A549 (cell line): ENCODE measurements around the gene SERF2. TPM values are rescaled to one million over a fixed set of nuclear protein-coding genes. Genes with fewer than 3 reads are reported as not detected.
A peak's percentile ranks its signal among the peaks of the same experiment; 100 is the strongest.

ENCODE experiments used
- ATAC-seq, 2 experiments: fragments of 200-7000 bp in 1 of 2; fragments of >200 bp in 1 of 2; cut with Nextera tagmentation in 1 of 2; cut with Tn5 transposase in 1 of 2; 3 replicates each; pipeline versions ENCODE4 v1.8.0 to v1.9.1; 2018 to 2020; ENCODE audit warnings: mild to moderate bottlenecking in 1 of 2, moderate library complexity in 1 of 2
- CTCF ChIA-PET: fragments of 300-600 bp; sonication (Branson Sonifier 250); formaldehyde crosslinking; extraction: SDS; loops from one replicate; lab custom pipeline; 2021; ENCODE audit warnings: antibody characterized with exemption, inconsistent platforms; lab: Yijun Ruan, JAX
- POLR2A ChIA-PET: fragments of 350-600 bp; formaldehyde crosslinking; extraction: SDS; loops from one replicate; lab custom pipeline; 2021; ENCODE audit warnings: antibody characterized with exemption, inconsistent platforms; lab: Yijun Ruan, JAX
- DNase-seq, 2 experiments: peaks; one replicate each; pipeline versions ENCODE4 v3.0.0 to v3.0.0-alpha.2; 2011 to 2016; ENCODE audit warnings: low read depth in 1 of 2, low spot score in 1 of 2
- FAIRE-seq: peaks from 2 replicates; lab custom pipeline; 2011; peaks lifted over from hg19 to GRCh38; lab: Jason Lieb, UNC
- H3K27ac ChIP-seq, 2 experiments: fragments of >200 bp; sonication (Bioruptor Twin); formaldehyde crosslinking; 3 replicates each; pipeline ENCODE4 v1.5.1; 2016 to 2017
- H3K4me1 ChIP-seq: fragments of >200 bp; sonication (Bioruptor Twin); formaldehyde crosslinking; 3 replicates; pipeline ENCODE4 v1.6.1; 2016
- H3K4me2 ChIP-seq: fragments of >200 bp; sonication (Bioruptor Twin); formaldehyde crosslinking; 3 replicates; pipeline ENCODE4 v1.6.1; 2016
- H3K4me3 ChIP-seq: fragments of >200 bp; sonication (Bioruptor Twin); formaldehyde crosslinking; 3 replicates; pipeline ENCODE4 v1.5.1; 2016
- H3K9me3 ChIP-seq: fragments of >200 bp; sonication (Bioruptor Twin); formaldehyde crosslinking; 3 replicates; pipeline ENCODE4 v1.6.1; 2016
- CBX2 ChIP-seq: fragments of 200-600 bp; sonication (generic); IDR thresholded peaks from 2 replicates; pipeline ENCODE4 v1.6.1; 2016; ENCODE audit warnings: low read depth, mild to moderate bottlenecking, borderline replicate concordance
- CBX8 ChIP-seq: fragments of 200-600 bp; sonication (generic); IDR thresholded peaks from 2 replicates; pipeline ENCODE4 v1.6.1; 2016
- CTCF ChIP-seq: fragments of >200 bp; sonication (Bioruptor Twin); formaldehyde crosslinking; IDR thresholded peaks from 3 replicates; pipeline ENCODE4 v1.5.1; 2016
- E2F6 ChIP-seq: IDR thresholded peaks from 2 replicates; pipeline ENCODE4 v1.6.1; 2012; ENCODE audit warnings: low read depth, borderline replicate concordance
- EHF ChIP-seq: fragments of 250-450 bp; sonication (Bioruptor Pico); IDR thresholded peaks from 2 replicates; pipeline ENCODE4 v1.5.0; 2020; ENCODE audit warnings: mild to moderate bottlenecking
- EHMT2 ChIP-seq: fragments of 200-600 bp; sonication (generic); IDR thresholded peaks from 2 replicates; pipeline ENCODE4 v1.6.1; 2016; ENCODE audit warnings: antibody characterized with exemption, low read depth, mild to moderate bottlenecking, moderate library complexity
- ELK1 ChIP-seq: fragments of 150-350 bp; IDR thresholded peaks from 2 replicates; pipeline ENCODE4 v1.6.1; 2014; ENCODE audit warnings: low read depth, mild to moderate bottlenecking, low read length
- ESRRA ChIP-seq: fragments of 150-350 bp; IDR thresholded peaks from 2 replicates; pipeline ENCODE4 v1.6.1; 2014; ENCODE audit warnings: mild to moderate bottlenecking, low read length, borderline replicate concordance
- FOSB ChIP-seq: fragments of 250-450 bp; sonication (Bioruptor Pico); IDR thresholded peaks from 2 replicates; pipeline ENCODE4 v1.5.0; 2020; ENCODE audit warnings: mild to moderate bottlenecking, moderate library complexity
- FOXS1 ChIP-seq: fragments of 250-450 bp; sonication (Bioruptor Pico); IDR thresholded peaks from 2 replicates; pipeline ENCODE4 v1.5.0; 2020; ENCODE audit warnings: mild to moderate bottlenecking, moderate library complexity
- JUNB ChIP-seq: fragments of >200 bp; sonication (Bioruptor Twin); formaldehyde crosslinking; IDR thresholded peaks from 2 replicates; pipeline ENCODE4 v1.6.1; 2016
- MAFK ChIP-seq: fragments of 450-650 bp; IDR thresholded peaks from 2 replicates; pipeline ENCODE4 v1.6.1; 2014; ENCODE audit not compliant: partially characterized antibody
- MAX ChIP-seq: IDR thresholded peaks from 2 replicates; pipeline ENCODE4 v1.6.1; 2012
- MYC ChIP-seq: IDR thresholded peaks from 2 replicates; pipeline ENCODE4 v1.6.1; 2012; ENCODE audit warnings: mild to moderate bottlenecking, inconsistent platforms, low read length, improper control_type of control experiment, borderline replicate concordance
- POLR2A ChIP-seq: IDR thresholded peaks from 2 replicates; pipeline ENCODE4 v1.6.1; 2012; ENCODE audit warnings: mild to moderate bottlenecking, low read length
- RARB ChIP-seq: fragments of 250-450 bp; sonication (Bioruptor Pico); IDR thresholded peaks from 2 replicates; pipeline ENCODE4 v1.8.0; 2021; ENCODE audit warnings: mild to moderate bottlenecking, moderate library complexity
- REST ChIP-seq: fragments of 200-600 bp; sonication (generic); IDR thresholded peaks from 2 replicates; pipeline ENCODE4 v1.6.1; 2016; ENCODE audit warnings: antibody characterized with exemption, mild to moderate bottlenecking, moderate library complexity
- ZSCAN20 ChIP-seq: fragments of 250-450 bp; sonication (Bioruptor Pico); IDR thresholded peaks from 2 replicates; pipeline ENCODE4 v1.8.0; 2022; ENCODE audit warnings: mild to moderate bottlenecking, moderate library complexity
- WGBS: methylation state at CpG from one replicate; pipeline ENCODE4 v1.1.6; 2017; ENCODE audit errors: missing lambda C conversion rate; 5-methylcytosine and 5-hydroxymethylcytosine counted together
- polyA plus RNA-seq, 4 experiments: library from polyadenylated mRNA; depleted of rRNA in 3 of 4; stranded (reverse); fragments of >200 nt; fragmentation: RNase III in 1 of 4; extraction: RNeasy Plus Mini Kit Qiagen cat#74134 plus additional on column Dnase treatment in 1 of 4; gene quantifications; 2 replicates in 3 of 4; 3 replicates in 1 of 4; pipeline ENCODE4 v1.2.3, GENCODE V29; 2011 to 2017

Gene SERF2
- polyA plus RNA-seq, 2 of the 4 experiments (the other 2 are of a cell fraction), result 317 to 569 TPM

GRCh38 chr15:43748376-43748775 is 43.7 kb upstream of the SERF2 start:
- CTCF ChIA-PET, result interaction anchor here (0.6 to 1.1 kb wide), 2 partner anchors 28 to 678 kb away, joined by 3 read pairs; partner anchors contain the start of gene ELL3
- Histone ChIP-seq H3K4me3 (no peak overlapping the region), H3K4me1 (peaks cover 7% of the 10 kb centered on the region; the same call in 1 of the 3 replicates), H3K9me3 (no peaks in the 10 kb centered on the region), H3K4me2 (peak overlapping the region; percentile 81), H3K27ac (0 out of 6 replicates have a peak overlapping the region, but pooled peaks of 1 of the 2 experiments have one; percentile 33)
- no peak for DNase-seq
- no peak for TF ChIP-seq MYC
- TF ChIP-seq FOXS1 (CRISPR knock-in tag), result no peak
- no peak for TF ChIP-seq CBX2
- TF ChIP-seq REST, result no peak
- no peak for TF ChIP-seq POLR2A
- no peak for TF ChIP-seq RARB (CRISPR knock-in tag)
- no peak for TF ChIP-seq FOSB (CRISPR knock-in tag)
- TF ChIP-seq CBX8, result no peak
- no peak for TF ChIP-seq CTCF
- TF ChIP-seq EHF (CRISPR knock-in tag), result no peak
- TF ChIP-seq MAFK, result no peak
- no peak for TF ChIP-seq MAX
- no peak for TF ChIP-seq EHMT2
- POLR2A ChIA-PET, result no interaction called here
- 83% methylated on average over 3 of the region's 3 CpGs for WGBS
- FAIRE-seq, result no peak
- ATAC-seq, result no peak

GRCh38 chr15:43749690-43750345 is 42.3 kb upstream of the SERF2 start:
- 92% methylated on average over 12 of the region's 12 CpGs for WGBS
- CTCF ChIA-PET, result interaction anchor here (1.1 to 1.9 kb wide), 3 partner anchors 20 to 27 kb away, joined by 3 to 7 read pairs (median 6); partner anchors contain the start of gene ELL3
- POLR2A ChIA-PET, result no interaction called here
- Histone ChIP-seq H3K4me2 (no peak overlapping the region), H3K27ac (no peak overlapping the region), H3K4me3 (no peak overlapping the region), H3K4me1 (peaks cover 7% of the 10 kb centered on the region; the same call in 1 of the 3 replicates), H3K9me3 (no peaks in the 10 kb centered on the region)
- FAIRE-seq, result no peak
- no peak for TF ChIP-seq ELK1
- no peak for TF ChIP-seq CBX8
- no peak for TF ChIP-seq JUNB
- TF ChIP-seq MAX, result no peak
- no peak for TF ChIP-seq E2F6
- TF ChIP-seq ZSCAN20 (CRISPR knock-in tag), result no peak
- no peak for TF ChIP-seq ESRRA
- DNase-seq, result no peak
- ATAC-seq, result no peak
